NCI-H748 treated with DMSO at 0.1 percent for 48 hours (cell line): Measurements from ENCODE around the gene HINT1.
A peak's percentile ranks its signal among the peaks of the same experiment; 100 is the strongest.

Experiments
- DNase-seq: peaks from one replicate; lab custom pipeline; 2025; lab: John Stamatoyannopoulos, UW

Gene HINT1

DNA sequence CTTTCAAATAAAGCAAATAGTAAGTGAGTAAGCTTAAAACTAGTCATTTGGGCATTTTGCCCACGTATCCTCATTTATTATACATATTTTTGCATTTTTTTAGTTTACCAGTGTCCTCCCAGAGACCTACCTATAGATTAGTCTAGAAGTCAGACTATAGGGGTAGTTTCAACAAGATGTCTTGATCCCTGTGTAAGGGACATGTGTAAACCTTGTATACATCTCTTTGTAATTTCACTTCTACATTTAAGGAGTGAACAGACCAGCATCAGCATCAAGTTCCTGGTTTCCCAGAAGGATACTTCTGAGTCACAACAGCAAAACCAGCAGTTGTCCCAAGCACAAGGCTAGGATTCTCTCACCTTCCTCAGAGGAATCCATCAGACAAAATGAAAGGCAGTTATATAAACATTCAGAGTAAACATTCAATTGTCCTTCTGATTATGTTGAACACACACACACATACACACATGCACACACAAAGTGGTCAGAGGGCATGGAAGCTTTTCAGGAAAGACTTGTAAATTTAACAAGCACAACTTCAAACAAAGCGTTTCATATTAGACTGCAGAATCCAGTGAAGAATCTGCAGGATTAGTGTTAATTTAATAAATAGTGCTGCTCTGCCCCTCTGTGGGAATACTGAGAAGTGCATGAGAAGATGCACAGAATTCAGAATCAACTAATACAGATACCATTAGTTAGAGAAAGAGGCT is 55.4 kb downstream of the HINT1 start:
- peak; percentile 30 for DNase-seq
